SK-N-SH (cell line): ENCODE results near the gene ESRRG. TPM values are rescaled to one million over a fixed set of nuclear protein-coding genes. Genes with fewer than 3 reads are reported as not detected.

Source experiments
- CTCF ChIA-PET: fragments of 300-600, 350-600 bp; formaldehyde crosslinking; extraction: SDS; loops from one replicate; lab custom pipeline; 2021; lab: Yijun Ruan, JAX
- POLR2A ChIA-PET: fragments of 350-600 bp; sonication (Branson Sonifier 250); formaldehyde crosslinking; extraction: SDS; loops from one replicate; lab custom pipeline; 2020; ENCODE audit warnings: antibody characterized with exemption, inconsistent platforms; lab: Yijun Ruan, JAX
- DNase-seq: peaks from one replicate; pipeline ENCODE4 v3.0.0; 2012
- H2AFZ ChIP-seq: fragments of 200-600 bp; sonication (generic); 2 replicates; pipeline ENCODE4 v1.8.1; 2016; ENCODE audit warnings: antibody characterized with exemption, mild to moderate bottlenecking, low read depth
- H3F3A ChIP-seq: fragments of 200-600 bp; sonication (generic); replicated peaks from 2 replicates; pipeline ENCODE3; 2016; ENCODE audit warnings: antibody characterized with exemption, mild to moderate bottlenecking; ENCODE audit not compliant: insufficient read depth
- H3K27ac ChIP-seq, 2 experiments: fragments of 200-500 bp in 1 of 2; fragments of 200-600 bp in 1 of 2; sonication (Bioruptor generic) in 1 of 2; sonication (generic), shearing (Covaris generic) in 1 of 2; 2 replicates each; pipeline versions ENCODE4 v1.5.1 to v1.6.1; 2014 to 2016; ENCODE audit warnings: low read depth in 2 of 2, inconsistent platforms in 1 of 2, low read length in 1 of 2, mild to moderate bottlenecking in 1 of 2, mixed read lengths in 1 of 2
- H3K27me3 ChIP-seq: fragments of 200-600 bp; sonication (generic), shearing (Covaris generic); 2 replicates; pipeline ENCODE4 v1.6.1; 2016; ENCODE audit warnings: mixed run types; ENCODE audit not compliant: insufficient read depth
- H3K36me3 ChIP-seq, 2 experiments: fragments of 200-500 bp in 1 of 2; fragments of 200-600 bp in 1 of 2; sonication (Bioruptor generic) in 1 of 2; sonication (generic) in 1 of 2; replicated peaks in 1 of 2; 2 replicates each; pipeline versions ENCODE3 to v1.5.1; 2014 to 2016; ENCODE audit warnings: low read length in 1 of 2, mild to moderate bottlenecking in 1 of 2; ENCODE audit not compliant: insufficient read depth in 2 of 2, control insufficient read depth in 1 of 2
- H3K4me1 ChIP-seq, 2 experiments: fragments of 200-500 bp in 1 of 2; fragments of 200-600 bp in 1 of 2; sonication (Bioruptor generic) in 1 of 2; sonication (generic), shearing (Covaris generic) in 1 of 2; 2 replicates each; pipeline versions ENCODE4 v1.5.1 to v1.6.1; 2014 to 2016; ENCODE audit warnings: low read depth in 1 of 2, low read length in 1 of 2, mixed run types in 1 of 2; ENCODE audit not compliant: insufficient read depth in 2 of 2, control insufficient read depth in 1 of 2
- H3K4me2 ChIP-seq: fragments of 200-600 bp; sonication (generic), shearing (Covaris generic); 2 replicates; pipeline ENCODE4 v1.6.1; 2017; ENCODE audit warnings: mixed run types
- H3K4me3 ChIP-seq, 2 experiments: fragments of 200-500 bp in 1 of 2; fragments of 200-600 bp in 1 of 2; sonication (Bioruptor generic) in 1 of 2; sonication (generic), shearing (Covaris generic) in 1 of 2; 2 replicates each; pipeline versions ENCODE4 v1.5.1 to v1.8.1; 2014 to 2016; ENCODE audit warnings: low read depth in 2 of 2, inconsistent platforms in 1 of 2, low read length in 1 of 2, mild to moderate bottlenecking in 1 of 2, mixed read lengths in 1 of 2, moderate library complexity in 1 of 2
- H3K79me2 ChIP-seq: fragments of 200-600 bp; sonication (generic); 2 replicates; pipeline ENCODE4 v1.8.1; 2017; ENCODE audit warnings: mild to moderate bottlenecking; ENCODE audit not compliant: insufficient read depth
- H3K9ac ChIP-seq: fragments of 200-600 bp; sonication (generic); 2 replicates; pipeline ENCODE4 v1.6.1; 2017; ENCODE audit warnings: mixed run types
- H3K9me2 ChIP-seq: fragments of 200-600 bp; sonication (generic); 2 replicates; pipeline ENCODE4 v1.6.1; 2017; ENCODE audit warnings: mixed run types
- H3K9me3 ChIP-seq: fragments of 200-600 bp; sonication (generic); 2 replicates; pipeline ENCODE4 v1.6.1; 2017; ENCODE audit warnings: mixed run types, mild to moderate bottlenecking, moderate library complexity
- H4K20me1 ChIP-seq: fragments of 200-600 bp; sonication (generic); 2 replicates; pipeline ENCODE4 v1.6.1; 2017; ENCODE audit warnings: mild to moderate bottlenecking, mixed run types; ENCODE audit not compliant: insufficient read depth
- CHD2 ChIP-seq: fragments of 150-350 bp; IDR thresholded peaks from 2 replicates; pipeline ENCODE4 v1.6.1; 2018; ENCODE audit warnings: low read length; ENCODE audit not compliant: partially characterized antibody
- CTCF ChIP-seq: fragments of 200-600 bp; sonication (generic); IDR thresholded peaks from 2 replicates; pipeline ENCODE4 v1.6.1; 2017; ENCODE audit warnings: antibody characterized with exemption, mild to moderate bottlenecking, moderate library complexity
- ELF1 ChIP-seq: IDR thresholded peaks from 2 replicates; pipeline ENCODE4 v1.4.0; 2012
- EP300 ChIP-seq, 2 experiments: IDR thresholded peaks; 2 replicates each; pipeline versions ENCODE4 v1.4.0 to v1.6.1; 2012; ENCODE audit warnings: borderline replicate concordance in 1 of 2, low read depth in 1 of 2, low read length in 1 of 2
- EZH2phosphoT487 ChIP-seq: fragments of 200-600 bp; sonication (generic); IDR thresholded peaks from 2 replicates; pipeline ENCODE4 v1.6.1; 2017; ENCODE audit warnings: low read depth, mixed run types, mild to moderate bottlenecking, antibody characterized with exemption, moderate library complexity, borderline replicate concordance
- FOSL2 ChIP-seq: IDR thresholded peaks from 2 replicates; pipeline ENCODE4 v1.4.0; 2012; ENCODE audit warnings: low read depth, mild to moderate bottlenecking, moderate library complexity, borderline replicate concordance
- FOXJ3 ChIP-seq: sonication (generic); formaldehyde crosslinking; IDR thresholded peaks from 2 replicates; pipeline ENCODE4 v1.5.1; 2020; ENCODE audit warnings: mild to moderate bottlenecking, missing genetic modification reagents
- FOXM1 ChIP-seq: IDR thresholded peaks from 2 replicates; pipeline ENCODE4 v1.4.0; 2012; ENCODE audit warnings: low read depth, mild to moderate bottlenecking
- GABPA ChIP-seq: IDR thresholded peaks from 2 replicates; pipeline ENCODE4 v1.4.0; 2012; ENCODE audit warnings: low read depth, mild to moderate bottlenecking
- GATA2 ChIP-seq: sonication (generic); formaldehyde crosslinking; IDR thresholded peaks from 2 replicates; pipeline ENCODE4 v1.5.0; 2020; ENCODE audit warnings: mild to moderate bottlenecking, missing genetic modification reagents
- IRF3 ChIP-seq: fragments of 150-350 bp; IDR thresholded peaks from 2 replicates; pipeline ENCODE4 v1.6.1; 2016; ENCODE audit warnings: mild to moderate bottlenecking, low read depth, low read length
- MAX ChIP-seq: IDR thresholded peaks from 2 replicates; pipeline ENCODE4 v1.4.0; 2012; ENCODE audit warnings: low read depth
- MEF2A ChIP-seq: IDR thresholded peaks from 2 replicates; pipeline ENCODE4 v1.4.0; 2012; ENCODE audit warnings: low read depth, borderline replicate concordance
- NFIC ChIP-seq: IDR thresholded peaks from 2 replicates; pipeline ENCODE4 v1.4.0; 2012; ENCODE audit warnings: borderline replicate concordance
- NRF1 ChIP-seq: IDR thresholded peaks from 2 replicates; pipeline ENCODE4 v1.6.1; 2012; ENCODE audit warnings: low read depth, mild to moderate bottlenecking, low read length
- PBX3 ChIP-seq: IDR thresholded peaks from 2 replicates; pipeline ENCODE4; 2012
- RCOR1 ChIP-seq: fragments of 150-350 bp; IDR thresholded peaks from 2 replicates; pipeline ENCODE4 v1.6.1; 2017; ENCODE audit warnings: antibody characterized with exemption, low read length
- RFX5 ChIP-seq: IDR thresholded peaks from 2 replicates; pipeline ENCODE4 v1.6.1; 2012; ENCODE audit warnings: mild to moderate bottlenecking, improper control_type of control experiment, low read length
- RXRA ChIP-seq: IDR thresholded peaks from 2 replicates; pipeline ENCODE4 v1.4.0; 2012; ENCODE audit warnings: low read depth, mild to moderate bottlenecking, borderline replicate concordance
- SIN3A ChIP-seq: IDR thresholded peaks from 2 replicates; pipeline ENCODE4 v1.6.1; 2012; ENCODE audit warnings: low read depth, mild to moderate bottlenecking, low read length, moderate library complexity, borderline replicate concordance
- SMC3 ChIP-seq: IDR thresholded peaks from 2 replicates; pipeline ENCODE4 v1.6.1; 2012; ENCODE audit warnings: low read depth, low read length, improper control_type of control experiment
- TCF12 ChIP-seq: IDR thresholded peaks from 2 replicates; pipeline ENCODE4 v1.4.0; 2012
- USF1 ChIP-seq: IDR thresholded peaks from 2 replicates; pipeline ENCODE4 v1.4.0; 2012; ENCODE audit warnings: low read depth, borderline replicate concordance
- USF2 ChIP-seq: fragments of 150-350 bp; IDR thresholded peaks from 2 replicates; pipeline ENCODE4 v1.6.1; 2017; ENCODE audit warnings: antibody characterized with exemption, low read length, low read depth, borderline replicate concordance
- ZBTB33 ChIP-seq: IDR thresholded peaks from 2 replicates; pipeline ENCODE4 v1.4.0; 2012; ENCODE audit warnings: low read depth, borderline replicate concordance
- WGBS: methylation state at CpG from one replicate; pipeline ENCODE4 v1.1.6; 2017; ENCODE audit warnings: low lambda C conversion rate; 5-methylcytosine and 5-hydroxymethylcytosine counted together
- polyA plus RNA-seq, 3 experiments: library from polyadenylated mRNA; depleted of rRNA; stranded (reverse); fragments of >200 nt; gene quantifications; 2 replicates each; pipeline ENCODE4 v1.2.3, GENCODE V29; 2012

ESRRG gene
- polyA plus RNA-seq, 1 of the 3 experiments (the other 2 are of a cell fraction): 0.26 TPM

GRCh38 chr1:216518844-216519627 is 204.2 kb downstream of the ESRRG start:
- H3K36me3 ChIP-seq: no peaks in the 10 kb centered on the region
- ChIA-PET POLR2A (interaction anchor here (1.1 kb wide), 1 partner anchor 15 kb away, joined by 3 read pairs; no protein-coding TSS in a partner anchor), CTCF (interaction anchor here (0.6 to 1.4 kb wide), 3 partner anchors 32 to 297 kb away, joined by 3 to 5 read pairs (median 3); no protein-coding TSS in a partner anchor)
- H3K9ac ChIP-seq: no peak overlapping the region
- peak overlapping the region; percentile 62; the same call in 1 of the 2 replicates for H2AFZ ChIP-seq
- peak; percentile 37 for DNase-seq
- no peaks in the 10 kb centered on the region for H3F3A ChIP-seq
- H3K9me3 ChIP-seq: no peaks in the 10 kb centered on the region
- peak overlapping the region; percentile 14; the same call in 1 of the 2 replicates for H3K4me2 ChIP-seq
- peaks cover 0 to 32% of the 10 kb centered on the region in 2 experiments; a peak in 2 of 4 replicates for H3K4me1 ChIP-seq
- H3K9me2 ChIP-seq: no peaks in the 10 kb centered on the region
- no peaks in the 10 kb centered on the region for H4K20me1 ChIP-seq
- H3K4me3 ChIP-seq: peak overlapping the region in 1 of 2 experiments; percentile 24; a peak in 2 of 4 replicates
- no peaks in the 10 kb centered on the region for H3K27me3 ChIP-seq
- H3K79me2 ChIP-seq: no peaks in the 10 kb centered on the region
- peak overlapping the region in 1 of 2 experiments; percentile 81; a peak in 1 of 4 replicates for H3K27ac ChIP-seq
- 41% methylated on average over 8 of the region's 8 CpGs for WGBS
- no peak for TF ChIP-seq FOXM1
- no peak for TF ChIP-seq CTCF
- TF ChIP-seq RCOR1: peak; percentile 57; the same call in 1 of the 2 replicates
- TF ChIP-seq EZH2phosphoT487: no peak
- TF ChIP-seq ELF1: no peak
- no peak for TF ChIP-seq FOSL2
- TF ChIP-seq NRF1: no peak
- TF ChIP-seq NFIC: no peak
- TF ChIP-seq EP300 (IDR thresholded peaks at IDR 0.05; ENCODE audit: borderline replicate concordance in 1 of 2, low read depth in 1 of 2, low read length in 1 of 2): peak in 1 of 2 experiments; percentile 74; a peak in 1 of 4 replicates
- TF ChIP-seq ZBTB33: no peak
- no peak for TF ChIP-seq MEF2A
- peak; percentile 43 for TF ChIP-seq CHD2
- no peak for TF ChIP-seq MAX
- no peak for TF ChIP-seq IRF3
- no peak for TF ChIP-seq TCF12
- no peak for TF ChIP-seq PBX3
- no peak for TF ChIP-seq USF2
- TF ChIP-seq SIN3A: no peak
- TF ChIP-seq GATA2 (CRISPR knock-in tag): peak; percentile 61
- no peak for TF ChIP-seq GABPA
- no peak for TF ChIP-seq SMC3
- TF ChIP-seq FOXJ3: no peak
- no peak for TF ChIP-seq USF1
- no peak for TF ChIP-seq RXRA
- no peak for TF ChIP-seq RFX5
